MM.1S (cell line): ENCODE measurements around the gene TNPO3.

Experiments used
- CTCF ChIP-seq: fragments of 300-600 bp; sonication (generic); IDR thresholded peaks from 2 replicates; pipeline ENCODE4 v1.5.1; 2016; ENCODE audit warnings: antibody characterized with exemption, low read length, mixed read lengths
- EZH2 ChIP-seq: fragments of 300-600 bp; sonication (generic); optimal IDR thresholded peaks from 2 replicates; pipeline ENCODE3; 2017; ENCODE audit warnings: low read depth, mild to moderate bottlenecking, antibody characterized with exemption, low read length, mixed read lengths

GRCh38 chr7:129090300-129090907 is 35.5 kb upstream of the TNPO3 start:
- TF ChIP-seq CTCF (no peak), EZH2 (no peak)
